ENCODE data around the gene RASSF5.

- TF ChIP-seq FOS (IDR thresholded peaks at IDR 0.05; ENCODE audit: borderline replicate concordance, extremely low read depth, insufficient read length) = no peak
- no peak for TF ChIP-seq MYC (IDR thresholded peaks at IDR 0.05; ENCODE audit: insufficient read depth, insufficient read length, insufficient replicate concordance, low read length, severe bottlenecking)
- TF ChIP-seq SKIL (IDR thresholded peaks at IDR 0.05; ENCODE audit: low read depth, poor library complexity, severe bottlenecking) = no peak
Observed at GRCh38 chr1:206591696-206592095, 84.4 kb downstream of the RASSF5 start.
